HUES64 (cell line): ENCODE results near the gene P2RY12.

Experiments
- H3K27ac ChIP-seq: 2 replicates; pipeline ENCODE4 v1.7.0; 2013; ENCODE audit warnings: low read depth, low read length, inconsistent platforms
- H3K27me3 ChIP-seq: 2 replicates; pipeline ENCODE4 v1.6.1; 2013; ENCODE audit warnings: mild to moderate bottlenecking, low read length; ENCODE audit not compliant: insufficient read depth
- H3K36me3 ChIP-seq: 2 replicates; pipeline ENCODE4 v1.6.1; 2013; ENCODE audit warnings: mild to moderate bottlenecking, low read length; ENCODE audit not compliant: insufficient read depth
- H3K4me1 ChIP-seq: 2 replicates; pipeline ENCODE4 v1.6.1; 2013; ENCODE audit warnings: mild to moderate bottlenecking, low read length, moderate library complexity; ENCODE audit not compliant: insufficient read depth
- H3K4me3 ChIP-seq: 2 replicates; pipeline ENCODE4 v1.5.1; 2013; ENCODE audit warnings: mild to moderate bottlenecking, low read length, moderate library complexity
- H3K9ac ChIP-seq: 2 replicates; pipeline ENCODE4 v1.6.1; 2013; ENCODE audit warnings: mild to moderate bottlenecking, low read depth, low read length
- H3K9me3 ChIP-seq: 2 replicates; pipeline ENCODE4 v1.6.1; 2013; ENCODE audit warnings: low read depth, low read length; ENCODE audit not compliant: insufficient read depth
- WGBS: fragments of 150-250, 120-280 bp; methylation state at CpG from one replicate; pipeline ENCODE4 v1.1.7; 2013; ENCODE audit warnings: missing lambda C conversion rate; 5-methylcytosine and 5-hydroxymethylcytosine counted together

The P2RY12 gene

DNA sequence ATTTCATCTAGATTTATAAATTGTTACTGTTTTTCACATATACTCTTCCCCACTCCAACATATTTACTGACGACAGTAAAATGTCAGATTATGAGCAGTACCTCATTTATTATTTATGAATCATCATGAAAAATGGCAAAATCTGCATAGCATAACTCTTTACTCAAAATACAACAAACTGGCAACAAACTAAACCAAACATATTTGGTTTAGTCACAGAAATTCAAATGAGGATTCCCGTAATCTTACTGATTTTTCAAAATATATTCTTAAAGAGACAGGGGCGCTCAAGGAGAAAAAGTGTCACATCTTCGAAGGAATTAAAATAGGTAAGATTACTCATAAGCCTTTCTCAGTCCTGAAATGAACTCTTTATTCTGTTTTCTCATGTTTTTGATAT is 64.9 kb downstream of the P2RY12 start:
- 84% methylated on average over 4 of the region's 4 CpGs for WGBS

DNA sequence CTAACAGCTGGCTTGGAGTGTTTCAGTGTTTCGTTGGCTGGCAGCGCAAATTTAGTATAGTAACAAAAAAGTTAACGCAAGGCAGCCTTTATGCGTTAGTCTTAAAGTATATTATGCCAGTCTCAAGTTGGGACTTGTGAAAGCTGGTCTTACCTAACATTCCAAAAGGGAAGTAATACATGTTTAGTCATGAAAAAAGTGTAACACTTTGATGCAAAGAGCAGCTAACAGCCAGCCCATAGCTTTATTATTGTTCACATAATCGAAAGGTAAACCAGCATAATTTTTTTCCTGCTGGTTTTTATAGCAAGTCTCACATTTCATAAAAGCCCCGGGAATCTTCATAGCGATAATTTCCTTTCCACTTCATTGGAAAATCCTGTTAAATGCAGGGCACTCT is 65.6 kb downstream of the P2RY12 start:
- no peaks in the 10 kb centered on the region for H3K27me3 ChIP-seq
- no peak overlapping the region for H3K4me3 ChIP-seq
- no peak overlapping the region for H3K27ac ChIP-seq
- H3K36me3 ChIP-seq: no peaks in the 10 kb centered on the region
- WGBS: 96% methylated on average over 7 of the region's 7 CpGs
- no peaks in the 10 kb centered on the region for H3K9me3 ChIP-seq
- H3K9ac ChIP-seq: no peak overlapping the region
- peaks cover 47% of the 10 kb centered on the region for H3K4me1 ChIP-seq

More for the DNA sequence above, 64.9 kb downstream of the P2RY12 start:
- no peaks in the 10 kb centered on the region for H3K36me3 ChIP-seq
- H3K9me3 ChIP-seq: no peaks in the 10 kb centered on the region
- no peak overlapping the region for H3K9ac ChIP-seq
- H3K27ac ChIP-seq: no peak overlapping the region
- H3K4me3 ChIP-seq: no peak overlapping the region
- H3K27me3 ChIP-seq: no peaks in the 10 kb centered on the region
- peaks cover 42% of the 10 kb centered on the region for H3K4me1 ChIP-seq

GRCh38 chr3:151318313-151318712 is 66.2 kb downstream of the P2RY12 start:
- Histone ChIP-seq H3K9ac (no peak overlapping the region), H3K4me1 (peaks cover 47% of the 10 kb centered on the region), H3K36me3 (no peaks in the 10 kb centered on the region), H3K9me3 (no peaks in the 10 kb centered on the region), H3K27me3 (no peaks in the 10 kb centered on the region), H3K27ac (no peak overlapping the region), H3K4me3 (no peak overlapping the region)

GRCh38 chr3:151316267-151316991 is 68.1 kb downstream of the P2RY12 start, which contains the start of gene GPR87:
Gene GPR87, minus strand, starts transcription at chr3:151316820. Its CDS starts 16,720 bp downstream, at chr3:151300100.
- H3K4me3 ChIP-seq: no peak within 1 kb of the TSS; the same call in 1 of the 2 replicates
- no peaks in the 10 kb centered on the region for H3K27me3 ChIP-seq
- H3K27ac ChIP-seq: peak within 1 kb of the TSS; percentile 44
- peaks cover 55% of the 10 kb centered on the region for H3K4me1 ChIP-seq
- 78% methylated on average over 6 of the region's 7 CpGs for WGBS
- no peak within 1 kb of the TSS for H3K9ac ChIP-seq
- no peaks in the 10 kb centered on the region for H3K36me3 ChIP-seq
- H3K9me3 ChIP-seq: no peaks in the 10 kb centered on the region

DNA sequence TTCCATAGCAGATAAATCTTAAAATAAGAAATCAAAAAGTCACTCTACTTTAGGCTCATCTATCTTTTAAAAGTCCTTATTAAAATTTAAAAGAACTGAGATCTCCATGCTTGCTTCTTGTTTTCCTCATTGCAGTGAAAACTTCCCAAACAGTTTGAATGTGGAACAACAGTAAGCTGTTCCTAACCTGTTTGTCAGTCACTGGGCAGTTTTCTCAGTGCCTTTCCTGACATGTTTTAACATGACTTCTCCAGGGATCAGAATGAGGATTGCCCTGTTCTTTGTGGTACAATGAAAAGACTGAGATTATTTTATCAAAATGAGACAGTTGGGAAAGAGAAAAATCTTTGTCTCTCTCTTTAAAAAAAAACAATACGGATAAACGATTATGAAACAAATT is 68.7 kb downstream of the P2RY12 start:
- Histone ChIP-seq H3K9ac (no peak overlapping the region), H3K27me3 (no peaks in the 10 kb centered on the region), H3K9me3 (no peaks in the 10 kb centered on the region), H3K4me3 (no peak overlapping the region; the same call in 1 of the 2 replicates), H3K27ac (0 out of 2 replicates have a peak overlapping the region, but pooled peaks have one; percentile 44), H3K4me1 (peaks cover 55% of the 10 kb centered on the region), H3K36me3 (no peaks in the 10 kb centered on the region)
- 100% methylated on average over 2 of the region's 2 CpGs for WGBS

DNA sequence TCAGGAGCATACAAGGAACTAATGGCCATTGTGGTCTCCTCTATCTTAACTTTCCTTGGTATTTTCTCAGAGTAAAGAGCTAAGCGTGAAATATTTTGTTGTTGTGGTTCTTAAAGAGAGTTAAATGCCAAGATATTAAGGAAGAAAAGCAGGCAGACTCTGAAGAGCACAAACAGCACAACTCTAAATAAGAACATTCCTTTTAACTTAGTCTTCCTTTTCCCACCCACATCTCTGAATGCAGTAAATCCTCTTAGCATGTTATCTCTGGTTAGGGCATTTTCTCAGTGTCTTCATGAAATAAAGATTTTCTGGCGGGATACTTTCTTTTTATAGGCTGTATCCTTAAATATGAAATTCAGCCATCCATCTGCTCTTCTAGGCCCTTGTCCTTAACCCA is 69.4 kb downstream of the P2RY12 start:
- H3K27me3 ChIP-seq: no peaks in the 10 kb centered on the region
- 84% methylated on average over 2 of the region's 2 CpGs for WGBS
- peak overlapping the region; percentile 53; the same call in 1 of the 2 replicates for H3K27ac ChIP-seq
- no peaks in the 10 kb centered on the region for H3K9me3 ChIP-seq
- peaks cover 55% of the 10 kb centered on the region for H3K4me1 ChIP-seq
- H3K9ac ChIP-seq: no peak overlapping the region; the same call in 1 of the 2 replicates
- no peaks in the 10 kb centered on the region for H3K36me3 ChIP-seq
- H3K4me3 ChIP-seq: no peak overlapping the region

DNA sequence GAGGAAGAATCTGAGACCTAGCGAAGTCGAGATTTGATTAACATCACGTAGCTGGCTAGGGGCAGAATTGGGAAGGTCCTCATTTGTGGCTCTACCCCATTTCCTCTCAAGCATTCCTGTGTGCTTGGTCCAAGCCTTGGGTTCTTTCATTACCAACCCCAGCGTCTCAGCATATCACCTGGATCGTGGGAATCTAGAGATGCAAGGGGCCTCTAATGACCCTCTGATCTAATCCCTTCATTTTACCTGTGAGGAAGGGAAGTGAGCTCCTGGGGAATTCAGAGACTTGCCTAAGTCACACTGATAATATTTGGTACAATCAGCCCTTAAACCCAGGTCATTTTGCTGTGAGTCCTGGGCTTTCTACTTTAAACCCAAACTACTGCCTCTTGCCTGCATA is 70.0 kb downstream of the P2RY12 start:
- peaks cover 55% of the 10 kb centered on the region for H3K4me1 ChIP-seq
- no peaks in the 10 kb centered on the region for H3K36me3 ChIP-seq
- peak overlapping the region; percentile 53; the same call in 1 of the 2 replicates for H3K27ac ChIP-seq
- 95% methylated on average over 5 of the region's 5 CpGs for WGBS
- H3K9ac ChIP-seq: no peak overlapping the region
- H3K27me3 ChIP-seq: no peaks in the 10 kb centered on the region
- H3K4me3 ChIP-seq: no peak overlapping the region
- H3K9me3 ChIP-seq: no peaks in the 10 kb centered on the region

- H3K9ac ChIP-seq: no peak overlapping the region
- 100% methylated on average over 1 of the region's 2 CpGs for whole genome bisulfite sequencing
- H3K27me3 ChIP-seq: no peaks in the 10 kb centered on the region
- H3K36me3 ChIP-seq: no peaks in the 10 kb centered on the region
- no peak overlapping the region for H3K27ac ChIP-seq
- no peak overlapping the region for H3K4me3 ChIP-seq
- H3K9me3 ChIP-seq: no peaks in the 10 kb centered on the region
- peaks cover 55% of the 10 kb centered on the region for H3K4me1 ChIP-seq
These were observed 70.4 kb downstream of the P2RY12 start for GRCh38 chr3:151314137-151314536.

DNA sequence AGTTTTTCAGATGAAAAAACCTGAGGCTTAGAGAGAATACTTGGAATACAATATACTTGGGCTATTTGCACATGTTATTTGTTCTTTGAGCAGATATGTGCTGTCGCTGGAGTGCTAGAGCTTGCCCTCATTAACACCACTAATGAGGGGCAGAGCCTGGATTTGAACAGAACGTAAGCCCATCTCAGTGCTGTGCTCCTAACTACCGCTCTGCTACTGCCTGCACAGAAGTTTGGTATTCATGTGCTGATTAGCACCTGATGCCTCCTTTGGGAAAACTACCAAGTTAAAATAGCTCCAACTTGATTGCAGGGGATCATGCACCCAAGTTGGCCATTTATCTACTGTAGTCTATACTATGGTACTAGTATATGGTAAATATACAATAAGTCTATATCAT is 71.6 kb downstream of the P2RY12 start:
- no peaks in the 10 kb centered on the region for H3K36me3 ChIP-seq
- no peak overlapping the region for H3K9ac ChIP-seq
- H3K27ac ChIP-seq: no peak overlapping the region
- WGBS: 65% methylated on average over 3 of the region's 3 CpGs
- no peaks in the 10 kb centered on the region for H3K27me3 ChIP-seq
- peaks cover 43% of the 10 kb centered on the region for H3K4me1 ChIP-seq
- H3K9me3 ChIP-seq: no peaks in the 10 kb centered on the region
- H3K4me3 ChIP-seq: no peak overlapping the region

- WGBS: 97% methylated on average over 2 of the region's 2 CpGs
- Histone ChIP-seq H3K9ac (no peak overlapping the region), H3K36me3 (no peaks in the 10 kb centered on the region), H3K4me3 (no peak overlapping the region), H3K4me1 (peaks cover 41% of the 10 kb centered on the region), H3K27me3 (no peaks in the 10 kb centered on the region), H3K9me3 (no peaks in the 10 kb centered on the region), H3K27ac (no peak overlapping the region)
These were observed 75.0 kb downstream of the P2RY12 start for GRCh38 chr3:151309566-151309965.

DNA sequence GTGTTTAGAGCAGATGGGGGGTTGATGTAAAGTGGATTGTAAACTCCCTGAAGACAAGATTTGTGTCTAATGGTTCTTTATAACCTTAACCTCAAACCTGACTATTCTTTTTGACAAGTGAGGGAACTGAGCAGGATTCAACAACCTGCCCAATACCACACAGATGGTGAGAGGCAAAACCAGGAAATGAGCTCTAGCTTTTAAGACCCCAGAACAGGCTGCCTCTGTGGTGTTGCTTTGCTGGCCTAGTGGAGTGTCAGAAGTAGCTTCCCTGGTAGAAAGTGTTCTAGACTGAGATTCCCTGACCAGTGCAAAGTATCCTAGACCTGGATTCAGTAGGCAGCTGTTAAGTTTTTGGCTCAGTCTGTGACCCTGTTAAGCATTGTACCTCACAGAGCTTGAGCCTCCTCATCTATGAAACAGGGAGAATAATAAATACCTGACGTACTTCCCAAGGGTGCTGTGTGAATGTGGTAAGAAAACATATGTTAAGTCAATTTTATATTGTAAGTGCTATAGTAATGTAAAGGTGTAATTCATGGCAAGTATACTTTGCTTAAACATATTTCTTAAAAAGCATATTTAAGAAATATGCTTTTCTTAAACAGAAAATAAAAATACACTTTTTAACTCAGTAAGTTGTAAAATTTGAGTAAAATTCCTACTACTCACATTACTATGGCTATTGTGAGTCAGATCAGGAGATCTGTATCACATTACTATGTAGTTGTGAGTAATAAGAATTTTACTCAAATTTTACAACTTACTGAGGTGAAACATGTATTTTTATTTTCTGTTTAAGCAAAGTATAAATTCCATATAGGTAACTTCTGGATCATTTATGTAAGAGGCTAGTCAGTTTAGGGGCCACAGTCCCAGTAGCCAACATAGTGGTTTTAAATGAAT is 76.7 kb downstream of the P2RY12 start:
- Histone ChIP-seq H3K27ac (no peak overlapping the region), H3K9ac (no peak overlapping the region)
- 89% methylated on average over 1 of the region's 1 CpG for WGBS

More for the DNA sequence above, 76.7 kb downstream of the P2RY12 start:
- Histone ChIP-seq H3K27me3 (no peaks in the 10 kb centered on the region), H3K36me3 (no peaks in the 10 kb centered on the region), H3K4me3 (no peak overlapping the region), H3K4me1 (peaks cover 31% of the 10 kb centered on the region), H3K9me3 (no peaks in the 10 kb centered on the region)
